Measurements from ENCODE around the gene ZIK1. TPM values are rescaled to one million over a fixed set of nuclear protein-coding genes. Genes with fewer than 3 reads are reported as not detected.

ZIK1 gene
- total RNA-seq, 1 experiment from 2014 or later = not detected

Other genes with a start within 250 kb of the ZIK1 start
- gene ZNF304, start 232.9 kb upstream of the ZIK1 start, total RNA-seq (2014; rRNA removed; shearing (Covaris generic); ENCODE audit: low replicate concordance) = 10.6 and 11.9 TPM in 2 replicates
- gene TRAPPC2B, start 220.6 kb upstream of the ZIK1 start, total RNA-seq (2014; rRNA removed; shearing (Covaris generic); ENCODE audit: low replicate concordance) = 13.6 and 42.5 TPM in 2 replicates
- 6.5 and 10.6 TPM in 2 replicates for gene ZNF547, start 220.6 kb upstream of the ZIK1 start, total RNA-seq (2014; rRNA removed; shearing (Covaris generic); ENCODE audit: low replicate concordance)
- 7.7 and 17.8 TPM in 2 replicates for gene ZNF548, start 194.3 kb upstream of the ZIK1 start, total RNA-seq (2014; rRNA removed; shearing (Covaris generic); ENCODE audit: low replicate concordance)
- 7.9 and 15.9 TPM in 2 replicates for gene ZNF17, start 173.0 kb upstream of the ZIK1 start, total RNA-seq (2014; rRNA removed; shearing (Covaris generic); ENCODE audit: low replicate concordance)
- gene ZNF749, start 148.8 kb upstream of the ZIK1 start, total RNA-seq (2014; rRNA removed; shearing (Covaris generic); ENCODE audit: low replicate concordance) = 15.6 and 15.9 TPM in 2 replicates
- not detected in 2 replicates for gene VN1R1, start 127.0 kb upstream of the ZIK1 start, total RNA-seq (2014; rRNA removed; shearing (Covaris generic); ENCODE audit: low replicate concordance)
- gene ZNF772, start 106.6 kb upstream of the ZIK1 start, total RNA-seq (2014; rRNA removed; shearing (Covaris generic); ENCODE audit: low replicate concordance) = 3.3 and 4.7 TPM in 2 replicates
- 8.7 and 26.1 TPM in 2 replicates for gene ZNF419, start 96.4 kb upstream of the ZIK1 start, total RNA-seq (2014; rRNA removed; shearing (Covaris generic); ENCODE audit: low replicate concordance)
- 8.6 and 22.8 TPM in 2 replicates for gene ZNF773, start 84.2 kb upstream of the ZIK1 start, total RNA-seq (2014; rRNA removed; shearing (Covaris generic); ENCODE audit: low replicate concordance)
- gene ZNF549, start 56.8 kb upstream of the ZIK1 start, total RNA-seq (2014; rRNA removed; shearing (Covaris generic); ENCODE audit: low replicate concordance) = 2.2 and 5.0 TPM in 2 replicates
- 4.2 and 5.1 TPM in 2 replicates for gene ZNF550, start 24.3 kb upstream of the ZIK1 start, total RNA-seq (2014; rRNA removed; shearing (Covaris generic); ENCODE audit: low replicate concordance)
- gene ZNF416, start 5.2 kb upstream of the ZIK1 start, total RNA-seq (2014; rRNA removed; shearing (Covaris generic); ENCODE audit: low replicate concordance) = 7.7 and 9.1 TPM in 2 replicates
- 3.4 and 9.4 TPM in 2 replicates for gene ZNF530, start 15.7 kb downstream of the ZIK1 start, total RNA-seq (2014; rRNA removed; shearing (Covaris generic); ENCODE audit: low replicate concordance)
- 5.0 and 14.1 TPM in 2 replicates for gene ZNF134, start 30.1 kb downstream of the ZIK1 start, total RNA-seq (2014; rRNA removed; shearing (Covaris generic); ENCODE audit: low replicate concordance)
- 2.5 and 4.5 TPM in 2 replicates for gene ZNF211, start 49.0 kb downstream of the ZIK1 start, total RNA-seq (2014; rRNA removed; shearing (Covaris generic); ENCODE audit: low replicate concordance)
- not detected in 2 replicates for gene ZSCAN4, start 84.8 kb downstream of the ZIK1 start, total RNA-seq (2014; rRNA removed; shearing (Covaris generic); ENCODE audit: low replicate concordance)
- 4.6 and 41.6 TPM in 2 replicates for gene ZNF551, start 97.8 kb downstream of the ZIK1 start, total RNA-seq (2014; rRNA removed; shearing (Covaris generic); ENCODE audit: low replicate concordance)
- not detected in 2 replicates for gene ZNF154, start 125.1 kb downstream of the ZIK1 start, total RNA-seq (2014; rRNA removed; shearing (Covaris generic); ENCODE audit: low replicate concordance)
- 1.4 TPM in 1 of 2 replicates, not detected in the other for gene ZNF671, start 143.5 kb downstream of the ZIK1 start, total RNA-seq (2014; rRNA removed; shearing (Covaris generic); ENCODE audit: low replicate concordance)
- gene ZNF776, start 162.7 kb downstream of the ZIK1 start, total RNA-seq (2014; rRNA removed; shearing (Covaris generic); ENCODE audit: low replicate concordance) = 7.7 and 10.0 TPM in 2 replicates
- gene ZNF586, start 185.5 kb downstream of the ZIK1 start, total RNA-seq (2014; rRNA removed; shearing (Covaris generic); ENCODE audit: low replicate concordance) = 3.3 and 5.7 TPM in 2 replicates
- 2.6 and 4.2 TPM in 2 replicates for gene ZNF552, start 230.8 kb downstream of the ZIK1 start, total RNA-seq (2014; rRNA removed; shearing (Covaris generic); ENCODE audit: low replicate concordance)
- gene ZNF587B, start 246.2 kb downstream of the ZIK1 start, total RNA-seq (2014; rRNA removed; shearing (Covaris generic); ENCODE audit: low replicate concordance) = 4.6 and 7.6 TPM in 2 replicates